GM21423 (cell line): ENCODE measurements around the gene KLHL17.
"Not testable (repeated sequence)": the region's sequence is repeated elsewhere in the genome, so short reads cannot be mapped to it uniquely, and the experiment has no call there.

ENCODE experiments used
- ATAC-seq: cut with Tn5 transposase; IDR thresholded peaks from one replicate; pipeline ENCODE4 v1.9.1; 2021; ENCODE audit warnings: mild to moderate bottlenecking, moderate library complexity; ENCODE audit not compliant: unreplicated experiment

The KLHL17 gene

GRCh38 chr1:935751-936231, 24.6 kb upstream of the KLHL17 start:
- ATAC-seq: no peak

- no peak for ATAC-seq
Observed at GRCh38 chr1:936348-937264, 23.8 kb upstream of the KLHL17 start.

GRCh38 chr1:937521-937920, 22.9 kb upstream of the KLHL17 start:
- ATAC-seq: no peak

- no peak for ATAC-seq
Observed at GRCh38 chr1:938088-938683, 22.2 kb upstream of the KLHL17 start.

- no peak for ATAC-seq
Observed at GRCh38 chr1:938711-939489, 21.5 kb upstream of the KLHL17 start.

- no peak for ATAC-seq
Observed at GRCh38 chr1:939511-940106, 20.8 kb upstream of the KLHL17 start.

GRCh38 chr1:940107-941014, 20.0 kb upstream of the KLHL17 start:
- ATAC-seq: no peak

GRCh38 chr1:941015-941587, 19.3 kb upstream of the KLHL17 start:
- ATAC-seq: no peak

- ATAC-seq: no peak
Observed at GRCh38 chr1:941588-942383, 18.6 kb upstream of the KLHL17 start.

GRCh38 chr1:942411-942821, 18.0 kb upstream of the KLHL17 start:
- ATAC-seq: no peak

GRCh38 chr1:942864-943533, 17.4 kb upstream of the KLHL17 start:
- no peak for ATAC-seq

GRCh38 chr1:943545-944340, 16.6 kb upstream of the KLHL17 start:
- no peak for ATAC-seq

- no peak for ATAC-seq
Observed at GRCh38 chr1:944341-945325, 15.8 kb upstream of the KLHL17 start.

- no peak for ATAC-seq
Observed at GRCh38 chr1:945688-946556, 14.5 kb upstream of the KLHL17 start.

GRCh38 chr1:946811-947210, 13.6 kb upstream of the KLHL17 start:
- ATAC-seq: not testable (repeated sequence)
